Activated T-helper 1 cell treated with Interleukin-2 at 50 U/mL for 16 hours (primary cell): Measurements from ENCODE around the gene PCBP3.
"Not testable (repeated sequence)": the region's sequence is repeated elsewhere in the genome, so short reads cannot be mapped to it uniquely, and the experiment has no call there.

ENCODE experiments used
- DNase-seq: peaks from one replicate; pipeline ENCODE4 v3.0.0-alpha.2; 2020; ENCODE audit warnings: low read depth

Gene PCBP3

GRCh38 chr21:45635271-45636151, 8.0 kb upstream of the PCBP3 start:
- DNase-seq = no peak

GRCh38 chr21:45636459-45636858, 7.1 kb upstream of the PCBP3 start:
- DNase-seq = no peak

GRCh38 chr21:45636951-45637646, 6.4 kb upstream of the PCBP3 start:
- DNase-seq = no peak

- no peak for DNase-seq
Measured at GRCh38 chr21:45637883-45638282, 5.6 kb upstream of the PCBP3 start.

- no peak for DNase-seq
Measured at GRCh38 chr21:45638707-45639106, 4.8 kb upstream of the PCBP3 start.

GRCh38 chr21:45639206-45640000, 4.1 kb upstream of the PCBP3 start:
- no peak for DNase-seq

- no peak for DNase-seq
Measured at GRCh38 chr21:45640001-45640887, 3.3 kb upstream of the PCBP3 start.

- DNase-seq = no peak
Measured at GRCh38 chr21:45640888-45641479, 2.5 kb upstream of the PCBP3 start.

GRCh38 chr21:45641480-45642035, 2.0 kb upstream of the PCBP3 start:
- DNase-seq = no peak

GRCh38 chr21:45642122-45642813, 1.3 kb upstream of the PCBP3 start:
- no peak for DNase-seq

GRCh38 chr21:45644041-45644906, 749 bp downstream of the PCBP3 start:
- DNase-seq = no peak

GRCh38 chr21:45651921-45652320, 8.4 kb downstream of the PCBP3 start:
- no peak for DNase-seq

GRCh38 chr21:45655124-45655523, 11.6 kb downstream of the PCBP3 start:
- DNase-seq = no peak

- not testable (repeated sequence) for DNase-seq
Measured at GRCh38 chr21:45656114-45656513, 12.6 kb downstream of the PCBP3 start.

- DNase-seq = not testable (repeated sequence)
Measured at GRCh38 chr21:45661913-45662622, 18.5 kb downstream of the PCBP3 start.

GRCh38 chr21:45662623-45663245, 19.2 kb downstream of the PCBP3 start:
- not testable (repeated sequence) for DNase-seq

- no peak for DNase-seq
Measured at GRCh38 chr21:45669382-45669781, 25.9 kb downstream of the PCBP3 start.

- no peak for DNase-seq
Measured at GRCh38 chr21:45670731-45671130, 27.2 kb downstream of the PCBP3 start.
